ENCODE measurements around the gene CAPG.

CAPG gene

GRCh38 chr2:85428343-85428881 lies 18.2 kb upstream of the CAPG start:
- no peak overlapping the region for H3K4me3 ChIP-seq (replicated peaks in 1 of 2; ENCODE audit: low read depth in 2 of 2, low read length in 2 of 2)
- no peak for DNase-seq (ENCODE audit: low read depth in 2 of 2)
- TF ChIP-seq CTCF (IDR thresholded peaks at IDR 0.05; ENCODE audit: low read depth, low read length): no peak

- H3K4me3 ChIP-seq (replicated peaks in 1 of 2; ENCODE audit: low read depth in 2 of 2, low read length in 2 of 2): no peak overlapping the region
- no peak for DNase-seq (ENCODE audit: low read depth in 2 of 2)
- no peak for TF ChIP-seq CTCF (IDR thresholded peaks at IDR 0.05; ENCODE audit: low read depth, low read length)
Observed at GRCh38 chr2:85427300-85427835, 17.2 kb upstream of the CAPG start.

- no peak overlapping the region for H3K4me3 ChIP-seq (replicated peaks in 1 of 2; ENCODE audit: low read depth in 2 of 2, low read length in 2 of 2)
- no peak for DNase-seq (ENCODE audit: low read depth in 2 of 2)
- no peak for TF ChIP-seq CTCF (IDR thresholded peaks at IDR 0.05; ENCODE audit: low read depth, low read length)
Observed at GRCh38 chr2:85425588-85425987, 15.4 kb upstream of the CAPG start.

- DNase-seq (ENCODE audit: low read depth in 2 of 2): no peak
- no peak overlapping the region for H3K4me3 ChIP-seq (replicated peaks in 1 of 2; ENCODE audit: low read depth in 2 of 2, low read length in 2 of 2)
- TF ChIP-seq CTCF (IDR thresholded peaks at IDR 0.05; ENCODE audit: low read depth, low read length): no peak
Observed at GRCh38 chr2:85423525-85423924, 13.4 kb upstream of the CAPG start.

- DNase-seq (ENCODE audit: low read depth in 2 of 2): no peak
- no peak overlapping the region for H3K4me3 ChIP-seq (replicated peaks in 1 of 2; ENCODE audit: low read depth in 2 of 2, low read length in 2 of 2)
- TF ChIP-seq CTCF (IDR thresholded peaks at IDR 0.05; ENCODE audit: low read depth, low read length): no peak
Observed at GRCh38 chr2:85422072-85422457, 11.9 kb upstream of the CAPG start.

- TF ChIP-seq CTCF (IDR thresholded peaks at IDR 0.05; ENCODE audit: low read depth, low read length): no peak
- H3K4me3 ChIP-seq (replicated peaks in 1 of 2; ENCODE audit: low read depth in 2 of 2, low read length in 2 of 2): peak overlapping the region in 1 of 2 donors; percentile 10
- peak; percentile 51 to 80 for DNase-seq (ENCODE audit: low read depth in 2 of 2)
Observed at GRCh38 chr2:85421260-85422071, 11.3 kb upstream of the CAPG start.
